ENCODE results near the gene MYL5. TPM values are rescaled to one million over a fixed set of nuclear protein-coding genes. Genes with fewer than 3 reads are reported as not detected.

Gene MYL5
- total RNA-seq, 1 donor from 2014 or later, result 17.5 TPM

DNA sequence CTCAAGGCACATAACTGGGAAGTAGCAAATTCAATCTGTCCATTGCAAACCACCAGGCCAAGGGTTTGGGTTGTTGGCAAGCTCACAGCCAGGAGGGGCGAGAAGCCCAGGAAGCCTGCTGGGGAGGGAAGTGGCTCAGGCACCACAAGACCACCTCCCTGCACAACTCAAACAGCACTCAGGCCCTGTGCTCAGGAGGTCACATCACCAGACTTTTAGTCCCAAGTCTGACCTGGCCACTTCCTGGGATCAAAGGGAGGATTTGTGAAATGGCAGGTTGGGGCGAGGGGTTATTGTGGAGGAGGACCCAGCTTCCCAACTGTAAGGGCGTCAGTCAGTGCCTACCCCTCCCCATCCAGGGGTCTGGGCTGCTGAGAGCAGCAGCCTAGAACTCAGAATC lies 2.6 kb upstream of the MYL5 start:
- FAIRE-seq, result no peak

DNA sequence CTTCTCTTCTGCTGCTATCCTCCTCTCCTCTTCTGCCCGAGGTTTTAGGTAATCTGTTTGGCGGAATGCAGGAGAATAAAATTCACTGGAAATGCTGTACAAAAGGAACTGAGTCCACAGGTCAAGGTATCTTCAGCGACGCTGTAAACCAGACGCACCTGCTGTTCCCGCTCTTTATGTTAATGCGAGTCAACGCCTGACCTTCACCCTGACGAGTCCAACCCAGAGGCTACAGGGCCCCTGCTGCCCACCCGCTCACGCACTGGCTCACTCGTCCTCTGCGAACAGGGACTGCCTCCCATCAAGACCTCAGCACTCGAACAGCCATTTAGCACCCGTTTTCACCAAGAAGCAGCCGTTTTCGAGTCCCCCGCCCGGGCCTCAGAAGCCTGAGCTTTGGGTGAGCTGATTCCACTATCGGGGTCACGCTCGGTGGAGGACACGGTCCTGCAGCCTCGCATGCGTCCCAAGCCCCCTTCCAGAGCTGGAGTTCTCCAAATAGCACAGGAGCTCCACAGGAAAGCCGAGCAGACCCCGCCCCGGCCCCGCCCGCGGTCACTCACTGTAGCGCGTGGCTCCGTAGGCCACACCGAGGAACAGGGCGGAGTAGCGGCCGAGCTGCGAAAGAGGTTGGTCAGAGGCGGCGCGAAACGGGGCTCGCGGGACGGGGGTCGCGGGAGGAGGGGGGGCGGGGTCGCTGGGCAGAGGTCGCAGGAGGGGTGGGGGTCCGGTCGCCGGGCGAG lies 822 bp upstream of the MYL5 start:
- peaks cover 11% of the 10 kb centered on the region for H3K36me3 ChIP-seq (ENCODE audit: insufficient read depth, low read length)
- no peaks in the 10 kb centered on the region for H3K9me3 ChIP-seq (ENCODE audit: insufficient read depth, low read depth, low read length)
- H4K20me1 ChIP-seq (ENCODE audit: insufficient read depth, low read length), result peaks cover 6% of the 10 kb centered on the region
- no peak for FAIRE-seq
- peaks cover 9% of the 10 kb centered on the region for H3K4me1 Mint-ChIP-seq (ENCODE audit: low read depth, unreplicated experiment)
- no peak for TF ChIP-seq EZH2 (IDR thresholded peaks at IDR 0.05; ENCODE audit: insufficient read depth, low read length)
- TF ChIP-seq, protein P1, sequence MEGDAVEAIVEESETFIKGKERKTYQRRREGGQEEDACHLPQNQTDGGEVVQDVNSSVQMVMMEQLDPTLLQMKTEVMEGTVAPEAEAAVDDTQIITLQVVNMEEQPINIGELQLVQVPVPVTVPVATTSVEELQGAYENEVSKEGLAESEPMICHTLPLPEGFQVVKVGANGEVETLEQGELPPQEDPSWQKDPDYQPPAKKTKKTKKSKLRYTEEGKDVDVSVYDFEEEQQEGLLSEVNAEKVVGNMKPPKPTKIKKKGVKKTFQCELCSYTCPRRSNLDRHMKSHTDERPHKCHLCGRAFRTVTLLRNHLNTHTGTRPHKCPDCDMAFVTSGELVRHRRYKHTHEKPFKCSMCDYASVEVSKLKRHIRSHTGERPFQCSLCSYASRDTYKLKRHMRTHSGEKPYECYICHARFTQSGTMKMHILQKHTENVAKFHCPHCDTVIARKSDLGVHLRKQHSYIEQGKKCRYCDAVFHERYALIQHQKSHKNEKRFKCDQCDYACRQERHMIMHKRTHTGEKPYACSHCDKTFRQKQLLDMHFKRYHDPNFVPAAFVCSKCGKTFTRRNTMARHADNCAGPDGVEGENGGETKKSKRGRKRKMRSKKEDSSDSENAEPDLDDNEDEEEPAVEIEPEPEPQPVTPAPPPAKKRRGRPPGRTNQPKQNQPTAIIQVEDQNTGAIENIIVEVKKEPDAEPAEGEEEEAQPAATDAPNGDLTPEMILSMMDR (IDR thresholded peaks at IDR 0.05; ENCODE audit: insufficient read depth, low read depth, low read length), result no peak
- no peaks in the 10 kb centered on the region for H3K27me3 Mint-ChIP-seq (ENCODE audit: low read depth, unreplicated experiment)
- peak overlapping the region; percentile 79 for H3K4me3 ChIP-seq (ENCODE audit: insufficient read depth, low read depth, low read length)
- H2AFZ ChIP-seq (ENCODE audit: low read depth, low read length), result peak overlapping the region; percentile 59
- peaks cover 31% of the 10 kb centered on the region for H3K79me2 ChIP-seq (ENCODE audit: insufficient read depth, low read length)
- peak overlapping the region; percentile 97 for H3K4me3 Mint-ChIP-seq (ENCODE audit: unreplicated experiment)
- peaks cover 14% of the 10 kb centered on the region for H3K4me1 ChIP-seq (ENCODE audit: insufficient read depth, low read length)
- peak overlapping the region; percentile 59 for H3K27ac Mint-ChIP-seq (ENCODE audit: unreplicated experiment)
- peak overlapping the region; percentile 11 for H3K27ac ChIP-seq (ENCODE audit: low read depth, low read length)
- no peaks in the 10 kb centered on the region for H3K27me3 ChIP-seq (ENCODE audit: insufficient read depth, low read length)
- peaks cover 6% of the 10 kb centered on the region for H3K36me3 Mint-ChIP-seq (ENCODE audit: low read depth, unreplicated experiment)
- peak overlapping the region; percentile 98 for H3K4me2 ChIP-seq (ENCODE audit: low read length)
- H3K9ac ChIP-seq (ENCODE audit: low read length), result peak overlapping the region; percentile 98
- H3K9me3 Mint-ChIP-seq (ENCODE audit: unreplicated experiment), result no peaks in the 10 kb centered on the region
- DNase-seq (ENCODE audit: low read depth), result no peak

More for the DNA sequence above, 2.6 kb upstream of the MYL5 start:
- Mint-ChIP-seq H3K9me3 (ENCODE audit: unreplicated experiment) (no peaks in the 10 kb centered on the region), H3K36me3 (ENCODE audit: low read depth, unreplicated experiment) (peaks cover 6% of the 10 kb centered on the region), H3K4me3 (ENCODE audit: unreplicated experiment) (no peak overlapping the region), H3K27me3 (ENCODE audit: low read depth, unreplicated experiment) (no peaks in the 10 kb centered on the region), H3K4me1 (ENCODE audit: low read depth, unreplicated experiment) (peaks cover 3% of the 10 kb centered on the region), H3K27ac (ENCODE audit: unreplicated experiment) (no peak overlapping the region)
- H3K4me1 ChIP-seq (ENCODE audit: insufficient read depth, low read length), result peaks cover 14% of the 10 kb centered on the region
- peaks cover 31% of the 10 kb centered on the region for H3K79me2 ChIP-seq (ENCODE audit: insufficient read depth, low read length)
- no peak overlapping the region for H3K4me2 ChIP-seq (ENCODE audit: low read length)
- peaks cover 11% of the 10 kb centered on the region for H3K36me3 ChIP-seq (ENCODE audit: insufficient read depth, low read length)
- no peaks in the 10 kb centered on the region for H3K27me3 ChIP-seq (ENCODE audit: insufficient read depth, low read length)
- H3K27ac ChIP-seq (ENCODE audit: low read depth, low read length), result no peak overlapping the region
- TF ChIP-seq EZH2 (IDR thresholded peaks at IDR 0.05; ENCODE audit: insufficient read depth, low read length), result no peak
- TF ChIP-seq, protein P1 (IDR thresholded peaks at IDR 0.05; ENCODE audit: insufficient read depth, low read depth, low read length), result no peak
- H2AFZ ChIP-seq (ENCODE audit: low read depth, low read length), result no peak overlapping the region
- DNase-seq (ENCODE audit: low read depth), result no peak
- no peak overlapping the region for H3K9ac ChIP-seq (ENCODE audit: low read length)
- no peak overlapping the region for H3K4me3 ChIP-seq (ENCODE audit: insufficient read depth, low read depth, low read length)
- H3K9me3 ChIP-seq (ENCODE audit: insufficient read depth, low read depth, low read length), result no peaks in the 10 kb centered on the region
- peaks cover 6% of the 10 kb centered on the region for H4K20me1 ChIP-seq (ENCODE audit: insufficient read depth, low read length)
